Breast epithelium (tissue), 3 donors: Measurements from ENCODE around the gene THSD4.

Source experiments
- POLR2AphosphoS5 ChIP-seq, 3 donors: sonication (generic); formaldehyde crosslinking; IDR thresholded peaks; one replicate each; pipeline ENCODE4 v1.6.1; 2017; ENCODE audit warnings: antibody characterized with exemption in 3 of 3
- TF ChIP-seq, protein P1 (sequence below), 3 donors: fragments of 450-650 bp; IDR thresholded peaks; one replicate each; pipeline ENCODE4 v1.5.1; 2016 to 2017; ENCODE audit warnings: antibody characterized with exemption in 3 of 3, mild to moderate bottlenecking in 3 of 3, moderate library complexity in 3 of 3

DNA sequence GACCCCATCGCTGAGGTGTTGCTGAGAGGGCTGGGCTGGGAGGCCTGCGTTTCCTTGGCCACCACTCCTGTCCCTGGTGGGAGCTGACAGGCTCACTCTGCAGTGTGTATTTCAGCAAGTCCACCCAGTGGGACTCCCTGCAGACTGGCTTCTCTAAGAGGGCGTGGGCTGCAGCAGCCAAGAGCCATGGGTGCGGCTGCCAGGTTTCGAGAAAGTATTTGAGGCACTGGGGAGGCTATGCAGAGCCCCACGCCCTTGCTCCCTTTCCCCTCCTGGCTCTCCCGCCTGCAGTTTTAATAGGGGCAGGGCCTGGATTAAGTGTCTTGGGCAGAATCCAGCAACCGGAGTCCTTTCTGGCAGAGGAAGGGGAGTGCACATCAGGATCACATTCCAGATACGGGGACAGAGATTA lies 242.1 kb downstream of the THSD4 start:
- no peak for TF ChIP-seq POLR2AphosphoS5 (IDR thresholded peaks at IDR 0.05)
- TF ChIP-seq, protein P1, sequence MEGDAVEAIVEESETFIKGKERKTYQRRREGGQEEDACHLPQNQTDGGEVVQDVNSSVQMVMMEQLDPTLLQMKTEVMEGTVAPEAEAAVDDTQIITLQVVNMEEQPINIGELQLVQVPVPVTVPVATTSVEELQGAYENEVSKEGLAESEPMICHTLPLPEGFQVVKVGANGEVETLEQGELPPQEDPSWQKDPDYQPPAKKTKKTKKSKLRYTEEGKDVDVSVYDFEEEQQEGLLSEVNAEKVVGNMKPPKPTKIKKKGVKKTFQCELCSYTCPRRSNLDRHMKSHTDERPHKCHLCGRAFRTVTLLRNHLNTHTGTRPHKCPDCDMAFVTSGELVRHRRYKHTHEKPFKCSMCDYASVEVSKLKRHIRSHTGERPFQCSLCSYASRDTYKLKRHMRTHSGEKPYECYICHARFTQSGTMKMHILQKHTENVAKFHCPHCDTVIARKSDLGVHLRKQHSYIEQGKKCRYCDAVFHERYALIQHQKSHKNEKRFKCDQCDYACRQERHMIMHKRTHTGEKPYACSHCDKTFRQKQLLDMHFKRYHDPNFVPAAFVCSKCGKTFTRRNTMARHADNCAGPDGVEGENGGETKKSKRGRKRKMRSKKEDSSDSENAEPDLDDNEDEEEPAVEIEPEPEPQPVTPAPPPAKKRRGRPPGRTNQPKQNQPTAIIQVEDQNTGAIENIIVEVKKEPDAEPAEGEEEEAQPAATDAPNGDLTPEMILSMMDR (IDR thresholded peaks at IDR 0.05): no peak
